ENCODE data around the gene VPS8.
A peak's percentile ranks its signal among the peaks of the same experiment; 100 is the strongest.

VPS8 gene

DNA sequence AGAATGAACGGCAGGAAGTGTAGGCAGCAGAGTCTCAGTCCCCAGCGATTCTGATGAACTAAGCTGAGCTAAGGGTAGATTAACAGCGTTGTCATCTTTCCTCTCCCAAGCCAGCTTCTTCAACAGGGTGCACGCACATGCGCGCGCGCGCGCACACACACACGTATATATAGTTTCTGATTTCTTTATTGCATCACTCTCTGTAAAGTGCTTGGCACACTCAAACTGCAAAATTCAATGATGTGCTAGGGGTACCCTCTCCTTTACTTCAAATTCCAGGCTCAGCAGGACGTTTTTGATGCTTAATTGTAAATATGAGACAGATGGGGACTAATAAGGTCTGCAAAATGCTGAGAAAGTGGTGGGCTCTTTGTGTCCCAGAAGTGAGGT lies 26.1 kb upstream of the VPS8 start:
- DNase-seq = peak; percentile 65

GRCh38 chr3:184786280-184786941 lies 25.6 kb upstream of the VPS8 start:
- peak; percentile 97 for DNase-seq

DNA sequence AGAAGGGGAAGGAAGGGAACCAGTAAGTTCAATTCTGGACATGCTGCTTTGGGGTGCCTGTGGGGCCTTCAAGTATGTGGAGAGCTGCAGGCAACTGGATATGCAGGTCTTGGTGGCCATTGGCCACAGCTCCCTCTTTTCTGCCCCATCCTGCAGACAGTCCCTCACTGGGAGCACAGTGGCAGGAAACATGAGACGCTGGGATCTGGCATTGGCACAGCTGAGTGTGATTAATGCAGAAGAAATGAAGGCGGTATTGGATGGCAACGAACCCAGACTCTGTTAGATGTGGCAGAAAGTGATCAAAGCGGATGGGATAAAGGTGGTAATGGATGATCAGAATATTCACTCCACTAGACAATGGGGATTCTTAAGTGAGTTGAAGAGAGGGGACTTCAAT lies 23.2 kb upstream of the VPS8 start:
- peak; percentile 42 for DNase-seq

DNA sequence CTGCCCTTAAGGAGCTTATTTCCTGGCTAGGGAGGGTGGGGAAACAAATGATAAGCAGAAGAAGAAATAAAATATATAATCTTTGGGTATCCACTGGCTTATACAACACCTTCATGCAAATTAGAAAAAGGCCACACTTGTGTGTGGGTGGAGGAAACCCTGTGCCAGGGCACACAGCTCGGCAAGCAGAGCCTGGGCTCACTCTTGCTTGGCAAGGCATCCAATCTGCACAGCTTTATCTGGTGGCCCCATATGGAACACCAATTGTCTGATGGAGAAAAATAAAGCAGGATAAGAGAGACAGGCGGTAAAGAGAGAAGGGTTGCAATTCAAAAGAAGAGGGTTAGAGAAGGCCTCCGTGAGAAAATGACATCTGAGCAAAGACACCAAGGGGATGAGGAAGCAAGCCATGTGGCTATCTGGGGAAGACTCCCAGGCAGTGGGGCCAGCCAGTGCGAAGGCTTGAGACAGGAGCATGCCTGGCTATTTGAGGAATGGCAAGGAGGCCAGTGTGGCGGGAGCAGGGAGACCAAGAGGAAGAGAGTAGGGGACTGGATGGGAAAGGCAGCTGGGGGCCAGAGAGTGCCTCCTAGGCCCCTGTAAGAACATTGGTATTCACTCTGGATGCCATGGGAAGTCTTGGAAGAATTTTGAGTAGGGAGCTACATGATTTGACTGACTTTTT lies 22.5 kb upstream of the VPS8 start:
- DNase-seq = no peak

- DNase-seq = no peak
These were observed 20.8 kb upstream of the VPS8 start for GRCh38 chr3:184791171-184791570.

DNA sequence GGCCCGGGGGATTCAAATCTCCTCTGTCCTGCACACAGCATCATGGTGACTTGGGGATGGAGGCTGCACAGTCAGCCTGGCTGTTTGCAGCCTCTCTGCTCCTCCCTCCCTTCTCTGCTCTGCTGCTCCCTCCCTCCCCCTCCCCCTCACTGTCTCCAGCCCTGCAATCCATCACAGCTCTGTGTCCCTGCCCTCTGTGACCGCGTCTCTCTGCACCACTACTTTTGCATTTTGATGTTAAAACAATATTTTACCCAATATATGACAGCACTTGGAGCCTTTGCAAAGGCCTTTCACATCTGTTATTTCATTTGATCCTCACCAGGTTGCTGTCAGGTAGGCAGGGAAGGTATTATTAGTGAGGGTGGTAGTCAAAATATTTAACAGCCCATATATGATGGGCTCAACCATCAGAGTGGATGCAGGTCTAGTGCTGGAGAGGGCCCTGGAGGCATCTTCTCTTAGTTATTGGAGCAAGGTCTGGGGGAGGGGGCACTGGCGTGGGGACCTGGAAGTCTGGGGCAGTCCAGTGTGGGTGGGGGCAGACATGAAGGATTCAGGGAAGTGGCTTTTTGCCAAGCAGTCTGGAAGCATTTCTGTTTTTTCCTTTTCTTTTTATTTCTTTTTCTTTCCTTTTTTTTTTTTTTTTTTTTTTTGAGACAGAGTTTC lies 16.3 kb upstream of the VPS8 start:
- no peak for DNase-seq

GRCh38 chr3:184796551-184796950 lies 15.4 kb upstream of the VPS8 start:
- DNase-seq = no peak

- DNase-seq = no peak
These were observed 15.0 kb upstream of the VPS8 start for GRCh38 chr3:184796954-184797353.

GRCh38 chr3:184798120-184798519 lies 13.8 kb upstream of the VPS8 start:
- DNase-seq = no peak

DNA sequence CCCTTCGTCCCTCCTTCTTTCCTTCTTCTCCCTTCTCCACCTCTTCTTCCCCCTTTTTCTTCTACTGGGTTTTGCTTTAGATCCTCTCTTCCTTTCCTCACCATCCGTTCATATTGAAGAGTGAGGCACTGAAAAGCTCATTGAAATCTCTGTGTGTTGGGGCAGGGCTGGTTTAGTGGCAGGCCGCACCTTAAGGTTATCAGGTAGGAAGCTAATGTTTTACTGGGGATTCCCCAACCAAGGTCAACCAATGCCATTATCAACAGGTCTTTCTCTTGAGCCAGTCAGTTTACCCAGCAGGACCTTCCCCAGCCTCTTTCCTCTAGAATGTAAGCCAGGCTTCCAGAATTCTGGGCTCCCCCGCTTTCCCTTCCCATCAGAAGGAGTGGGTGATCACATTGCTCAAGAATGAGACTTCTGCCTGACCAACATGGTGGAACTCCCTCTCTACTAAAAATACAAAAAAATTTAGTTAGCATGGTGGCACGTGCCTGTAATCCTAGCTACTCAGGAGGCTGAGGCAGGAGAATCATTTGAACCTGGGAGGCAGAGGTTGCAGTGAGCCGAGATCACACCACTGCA lies 11.5 kb upstream of the VPS8 start:
- peak; percentile 51 for DNase-seq

- peak; percentile 59 for DNase-seq
These were observed 10.7 kb upstream of the VPS8 start for GRCh38 chr3:184801241-184801785.

GRCh38 chr3:184802150-184802549 lies 9.8 kb upstream of the VPS8 start:
- DNase-seq = no peak

DNA sequence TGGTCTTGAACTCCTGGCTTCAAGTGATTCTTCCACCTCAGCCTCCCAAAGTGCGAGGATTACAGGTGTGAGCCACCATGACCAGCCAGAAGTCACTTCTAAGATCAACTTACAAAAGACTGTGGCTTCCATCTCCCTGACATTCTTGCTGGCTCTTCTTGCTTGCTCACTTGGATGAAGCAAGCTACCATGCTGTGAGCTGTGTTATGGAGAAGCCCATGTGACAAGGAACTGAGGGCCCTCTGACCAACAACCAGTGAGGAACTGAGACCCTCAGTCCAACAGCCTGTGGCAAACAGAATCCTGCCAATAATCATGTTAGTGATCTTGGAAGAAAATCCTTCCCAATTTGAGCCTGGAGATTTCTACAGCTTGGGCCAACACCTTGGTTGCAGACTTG lies 7.2 kb upstream of the VPS8 start:
- DNase-seq = no peak

DNA sequence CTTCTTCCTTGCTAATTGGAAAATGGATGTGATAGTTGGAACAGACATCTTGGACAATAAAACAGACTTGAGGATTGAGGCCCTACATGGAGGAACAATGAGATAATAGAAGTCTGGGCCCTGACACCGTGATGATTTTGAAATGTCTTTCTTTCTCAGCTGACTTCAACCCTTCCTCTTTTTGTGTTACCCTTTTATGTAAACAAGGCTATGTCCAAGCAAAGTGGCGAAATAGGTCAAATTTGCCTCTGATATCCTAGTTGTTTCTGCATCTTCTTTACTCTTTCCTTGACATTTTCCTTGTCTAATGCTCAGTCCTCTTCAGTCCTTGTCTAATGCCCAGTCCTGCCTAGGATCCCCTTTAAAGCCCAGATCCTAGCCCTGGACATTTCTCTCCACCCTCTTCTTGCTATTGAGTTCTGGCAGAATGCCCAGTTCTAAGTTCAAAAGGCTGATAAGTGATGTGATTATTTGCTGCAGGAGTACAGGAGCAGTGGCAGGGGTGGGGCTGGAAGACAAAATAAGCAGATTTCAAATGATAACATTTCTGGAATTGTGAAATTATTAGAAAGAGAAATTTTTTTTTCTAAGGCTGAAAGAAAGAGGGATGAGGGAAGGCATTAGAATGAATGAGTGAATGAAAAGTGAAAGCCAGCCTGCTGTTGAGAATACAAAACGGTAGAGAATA lies 6.5 kb upstream of the VPS8 start:
- DNase-seq = no peak

- no peak for DNase-seq
These were observed 5.2 kb upstream of the VPS8 start for GRCh38 chr3:184806567-184807271.

DNA sequence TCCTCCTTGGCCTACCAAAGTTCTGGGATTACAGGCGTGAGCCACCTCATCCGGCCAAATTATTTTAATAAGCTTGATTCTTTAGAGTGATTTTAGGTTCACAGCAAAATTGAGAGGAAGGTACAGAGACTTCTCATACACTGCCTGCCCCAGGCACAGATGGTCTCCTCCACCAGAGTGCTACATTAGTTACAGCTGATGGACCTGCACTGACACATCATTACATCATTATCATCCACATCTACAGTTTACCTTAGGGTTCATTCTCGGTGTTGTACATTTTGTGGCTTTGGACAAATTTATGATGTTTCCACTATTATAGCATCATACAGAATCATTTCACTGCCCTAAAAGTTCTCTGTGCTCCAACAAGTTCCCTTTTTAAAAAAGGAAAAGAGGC lies 4.4 kb upstream of the VPS8 start:
- DNase-seq = no peak

DNA sequence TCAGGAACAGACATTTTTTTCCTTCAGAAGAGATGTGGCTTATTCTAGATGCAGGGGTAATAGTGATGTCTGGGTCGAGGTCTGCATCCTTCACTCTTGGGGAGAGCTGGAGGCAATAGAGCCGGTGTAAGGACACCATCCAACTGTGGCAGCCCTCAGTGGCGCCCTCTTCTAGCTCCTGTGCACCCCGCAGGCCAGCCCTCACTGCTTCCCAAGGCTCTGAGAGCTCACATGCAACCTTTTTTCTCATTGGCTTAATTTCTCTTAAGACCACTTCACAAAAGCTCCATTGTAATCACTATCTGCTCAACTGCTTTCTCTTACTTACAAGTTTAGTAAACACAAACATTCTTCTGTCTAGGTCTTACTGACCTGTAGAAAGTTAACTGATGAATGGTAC lies 3.9 kb upstream of the VPS8 start:
- DNase-seq = no peak

DNA sequence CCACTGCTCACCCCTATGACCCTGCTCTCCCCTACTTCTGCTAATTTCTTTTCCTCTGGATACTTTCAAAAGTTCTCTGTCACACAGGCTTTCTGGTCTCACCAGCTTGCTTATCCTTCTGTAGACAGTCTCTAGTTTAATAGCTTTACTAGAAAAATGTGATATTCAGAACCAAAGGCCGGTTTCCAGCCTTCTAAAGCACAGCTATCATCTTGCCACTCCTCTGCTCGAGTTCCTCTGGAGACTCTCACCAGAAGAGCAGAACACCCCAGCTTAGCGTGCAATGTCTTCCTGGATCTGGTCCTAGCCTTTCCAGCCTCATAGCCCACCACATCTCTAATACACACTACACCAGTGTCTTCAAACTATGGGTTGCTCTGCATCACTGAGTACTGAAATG lies 1.8 kb upstream of the VPS8 start:
- no peak for DNase-seq

DNA sequence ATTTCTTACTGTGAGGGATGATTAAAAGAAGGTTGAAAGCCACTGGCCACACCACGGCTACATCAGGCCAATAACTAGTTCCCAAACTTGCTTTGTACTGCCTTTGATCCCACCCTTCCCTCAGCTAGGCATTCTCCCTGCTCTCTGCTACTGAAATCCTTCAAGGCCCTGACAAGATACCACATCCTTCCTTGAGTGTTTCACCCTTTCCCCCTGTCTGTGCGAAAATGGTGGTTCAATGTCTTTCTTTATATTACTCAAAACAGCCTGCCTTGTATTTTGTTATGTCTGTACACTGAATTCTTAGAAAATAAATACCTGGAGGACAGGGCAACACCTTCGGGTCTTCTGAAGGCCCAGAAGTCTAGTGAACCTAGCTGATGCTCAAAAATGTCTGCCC lies 932 bp upstream of the VPS8 start:
- no peak for DNase-seq

GRCh38 chr3:184811663-184811998 lies 335 bp upstream of the VPS8 start:
- no peak for DNase-seq

DNA sequence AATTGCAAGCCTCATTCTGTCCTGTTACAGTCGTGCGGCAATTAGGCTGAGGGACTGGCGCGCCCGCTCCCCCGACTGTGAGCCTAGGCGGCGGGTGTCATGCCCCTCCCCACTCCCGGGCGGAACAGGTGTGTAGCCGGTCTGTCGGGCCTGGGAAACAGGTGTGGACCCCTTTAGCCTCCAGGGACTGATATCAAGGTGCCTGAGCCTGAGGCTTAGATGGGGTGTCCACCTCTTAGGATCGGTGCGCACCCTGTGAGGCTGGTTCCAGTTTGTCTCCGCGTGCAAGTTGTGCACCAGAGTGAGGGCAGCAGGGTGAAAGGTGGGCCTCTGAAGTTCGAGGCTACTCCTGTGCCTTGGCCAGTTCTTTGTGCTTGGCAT lies 686 bp downstream of the VPS8 start:
- DNase-seq = no peak

GRCh38 chr3:184813357-184813756 lies 1.4 kb downstream of the VPS8 start:
- no peak for DNase-seq

DNA sequence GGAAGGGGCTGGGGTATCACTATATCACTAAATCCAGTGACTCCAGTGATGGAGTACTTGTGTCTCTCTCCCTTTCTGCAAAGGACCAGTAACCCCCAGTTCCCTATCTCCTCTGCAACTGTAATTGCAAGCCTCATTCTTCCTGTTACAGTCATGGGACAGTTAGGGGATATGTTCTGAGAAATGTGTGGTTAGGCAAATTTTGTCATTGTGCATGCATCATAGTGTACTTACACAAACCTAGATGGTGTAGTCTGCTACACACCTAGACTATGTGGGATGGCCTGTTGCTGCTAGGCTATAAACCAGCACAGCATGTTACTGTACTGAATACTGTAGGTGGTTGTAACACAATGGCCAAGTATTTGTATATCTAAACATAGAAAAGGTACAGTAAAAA lies 2.2 kb downstream of the VPS8 start:
- no peak for DNase-seq

All from fibroblast of skin of right biceps (primary cell).